ENCODE data around the gene SIGLEC6.

Gene SIGLEC6

GRCh38 chr19:51548213-51548651 lies 16.8 kb upstream of the SIGLEC6 start:
- no peak for DNase-seq

GRCh38 chr19:51547397-51548212 lies 16.1 kb upstream of the SIGLEC6 start:
- DNase-seq: no peak

- DNase-seq: no peak
These were observed 15.4 kb upstream of the SIGLEC6 start for GRCh38 chr19:51546650-51547396.

GRCh38 chr19:51546107-51546649 lies 14.7 kb upstream of the SIGLEC6 start:
- DNase-seq: no peak

GRCh38 chr19:51544038-51544437 lies 12.6 kb upstream of the SIGLEC6 start:
- DNase-seq: no peak

- DNase-seq: no peak
These were observed 11.2 kb upstream of the SIGLEC6 start for GRCh38 chr19:51542699-51543098.

GRCh38 chr19:51541458-51542357 lies 10.2 kb upstream of the SIGLEC6 start:
- DNase-seq: no peak

- no peak for DNase-seq
These were observed 8.4 kb upstream of the SIGLEC6 start for GRCh38 chr19:51539821-51540366.

- no peak for DNase-seq
These were observed 4.1 kb upstream of the SIGLEC6 start for GRCh38 chr19:51535535-51535934.

- DNase-seq: no peak
These were observed 854 bp downstream of the SIGLEC6 start for GRCh38 chr19:51530616-51531015.

- DNase-seq: no peak
These were observed 2.2 kb downstream of the SIGLEC6 start for GRCh38 chr19:51529301-51529700.

- DNase-seq: no peak
These were observed 5.8 kb downstream of the SIGLEC6 start for GRCh38 chr19:51525651-51526050.

- DNase-seq: no peak
These were observed 6.7 kb downstream of the SIGLEC6 start for GRCh38 chr19:51524666-51525264.

GRCh38 chr19:51521781-51522180 lies 9.7 kb downstream of the SIGLEC6 start:
- DNase-seq: no peak

GRCh38 chr19:51521357-51521756 lies 10.1 kb downstream of the SIGLEC6 start:
- DNase-seq: no peak

GRCh38 chr19:51520728-51521127 lies 10.7 kb downstream of the SIGLEC6 start:
- DNase-seq: no peak

- peak; percentile 5 for DNase-seq
These were observed 16.5 kb downstream of the SIGLEC6 start for GRCh38 chr19:51514866-51515481.

GRCh38 chr19:51513968-51514367 lies 17.5 kb downstream of the SIGLEC6 start:
- DNase-seq: no peak

GRCh38 chr19:51511353-51511752 lies 20.1 kb downstream of the SIGLEC6 start:
- peak; percentile 5 for DNase-seq

GRCh38 chr19:51509823-51510660 lies 21.4 kb downstream of the SIGLEC6 start:
- no peak for DNase-seq
